Liver (tissue), 9 donors: Measurements from ENCODE around the gene NADSYN1. TPM values are rescaled to one million over a fixed set of nuclear protein-coding genes. Genes with fewer than 3 reads are reported as not detected.

Experiments used
- DNase-seq: peaks from one replicate; pipeline ENCODE4 v3.0.0-alpha.2; 2017; ENCODE audit warnings: low spot score
- H3K27ac ChIP-seq, 2 donors: one replicate each; pipeline ENCODE4 v1.7.0; 2013; ENCODE audit warnings: inconsistent platforms in 2 of 2, low read length in 2 of 2, control low read depth in 1 of 2, low read depth in 1 of 2, mild to moderate bottlenecking in 1 of 2
- H3K27me3 ChIP-seq, 4 donors: one replicate each; pipeline versions ENCODE4 v1.6.1 to v1.7.0; 2013; ENCODE audit warnings: low read length in 3 of 4, inconsistent platforms in 1 of 4, mild to moderate bottlenecking in 1 of 4, moderate library complexity in 1 of 4; ENCODE audit not compliant: control insufficient read depth in 4 of 4, insufficient read depth in 4 of 4
- H3K36me3 ChIP-seq, 4 donors: one replicate each; pipeline versions ENCODE4 v1.6.1 to v1.7.0; 2013; ENCODE audit warnings: low read length in 3 of 4, mild to moderate bottlenecking in 3 of 4, low read depth in 1 of 4, moderate library complexity in 1 of 4; ENCODE audit not compliant: control insufficient read depth in 4 of 4, insufficient read depth in 3 of 4
- H3K4me1 ChIP-seq, 4 donors: one replicate each; pipeline versions ENCODE4 v1.6.1 to v1.7.0; 2013; ENCODE audit warnings: low read length in 3 of 4, mild to moderate bottlenecking in 3 of 4, moderate library complexity in 1 of 4; ENCODE audit not compliant: control insufficient read depth in 4 of 4, insufficient read depth in 4 of 4
- H3K4me3 ChIP-seq, 3 donors: one replicate each; pipeline versions ENCODE4 v1.6.1 to v1.7.0; 2013; ENCODE audit warnings: low read length in 3 of 3, control low read depth in 1 of 3, low read depth in 1 of 3, mild to moderate bottlenecking in 1 of 3
- H3K9ac ChIP-seq, 2 donors: one replicate each; pipeline ENCODE4 v1.7.0; 2013; ENCODE audit warnings: low read length in 2 of 2, mild to moderate bottlenecking in 2 of 2, moderate library complexity in 2 of 2, control low read depth in 1 of 2, low read depth in 1 of 2
- H3K9me3 ChIP-seq, 4 donors: one replicate each; pipeline versions ENCODE4 v1.6.1 to v1.7.0; 2013; ENCODE audit warnings: low read length in 3 of 4; ENCODE audit not compliant: control insufficient read depth in 4 of 4
- EGR1 ChIP-seq, 2 donors: IDR thresholded peaks; 2 replicates each; pipeline ENCODE4 v1.6.1; 2016 to 2018; ENCODE audit warnings: antibody characterized with exemption in 2 of 2, low read depth in 2 of 2
- FOXA1 ChIP-seq: IDR thresholded peaks from 2 replicates; pipeline ENCODE4 v1.6.1; 2016; ENCODE audit warnings: antibody characterized with exemption
- FOXA2 ChIP-seq: IDR thresholded peaks from 2 replicates; pipeline ENCODE4 v1.6.1; 2016; ENCODE audit warnings: antibody characterized with exemption
- GABPA ChIP-seq, 2 donors: IDR thresholded peaks in 1 of 2; conservative IDR thresholded peaks in 1 of 2; 2 replicates each; pipeline ENCODE4 v1.6.1; 2016; ENCODE audit warnings: antibody characterized with exemption in 2 of 2, mild to moderate bottlenecking in 1 of 2, moderate library complexity in 1 of 2
- HNF4A ChIP-seq, 2 donors: conservative IDR thresholded peaks; 2 replicates each; pipeline ENCODE4 v1.6.1; 2016; ENCODE audit warnings: antibody characterized with exemption in 2 of 2, mild to moderate bottlenecking in 2 of 2
- HNF4G ChIP-seq: IDR thresholded peaks from 2 replicates; pipeline ENCODE4 v1.6.1; 2016; ENCODE audit warnings: antibody characterized with exemption
- JUND ChIP-seq, 2 donors: IDR thresholded peaks; 2 replicates each; pipeline ENCODE4 v1.6.1; 2016; ENCODE audit warnings: antibody characterized with exemption in 2 of 2
- MAX ChIP-seq: IDR thresholded peaks from 2 replicates; pipeline ENCODE4 v1.6.1; 2016; ENCODE audit warnings: antibody characterized with exemption
- RAD21 ChIP-seq, 2 donors: IDR thresholded peaks; 2 replicates each; pipeline ENCODE4 v1.6.1; 2016; ENCODE audit warnings: antibody characterized with exemption in 2 of 2, mild to moderate bottlenecking in 2 of 2
- RXRA ChIP-seq, 2 donors: IDR thresholded peaks; 2 replicates each; pipeline ENCODE4 v1.6.1; 2017 to 2018; ENCODE audit warnings: antibody characterized with exemption in 2 of 2, mild to moderate bottlenecking in 1 of 2
- SP1 ChIP-seq: IDR thresholded peaks from 2 replicates; pipeline ENCODE4 v1.6.1; 2018; ENCODE audit warnings: antibody characterized with exemption, mild to moderate bottlenecking
- TAF1 ChIP-seq: conservative IDR thresholded peaks from 2 replicates; pipeline ENCODE4 v1.6.1; 2016; ENCODE audit warnings: antibody characterized with exemption, mild to moderate bottlenecking
- YY1 ChIP-seq: IDR thresholded peaks from 2 replicates; pipeline ENCODE4 v1.6.1; 2016; ENCODE audit warnings: antibody characterized with exemption, mild to moderate bottlenecking
- whole genome bisulfite sequencing: extraction: QIAGEN DNeasy Blood & Tissue Kit; methylation state at CpG from one replicate; pipeline ENCODE4 v1.1.7; 2013; 5-methylcytosine and 5-hydroxymethylcytosine counted together
- polyA plus RNA-seq, 2 donors: library from polyadenylated mRNA; stranded (reverse) in 1 of 2; unstranded in 1 of 2; fragments of 200-250 nt in 1 of 2; fragments of >200 nt in 1 of 2; fragmentation: Nextera tagmentation in 1 of 2; extraction: Ambion mirVana in 1 of 2; gene quantifications; one replicate each; pipeline versions ENCODE4 v1.2.1 to v1.2.3, GENCODE V29; 2013 to 2015
- total RNA-seq, 2 donors: library from RNA; depleted of rRNA; stranded (reverse); fragments of >200 nt; gene quantifications; one replicate each; pipeline ENCODE4 v1.2.3, GENCODE V29; 2014
- TF ChIP-seq, protein P1 (sequence below): IDR thresholded peaks from 2 replicates; pipeline ENCODE4 v1.6.1; 2016; ENCODE audit warnings: antibody characterized with exemption
- TF ChIP-seq, protein P2 (sequence below): IDR thresholded peaks from 2 replicates; pipeline ENCODE4 v1.6.1; 2016; ENCODE audit warnings: antibody characterized with exemption
- donor health status: healthy.
- donor health status: healthy.
- donor health status: healthy.
- donor health status: healthy.
- donor health status: healthy.

NADSYN1 gene
- total and polyA plus RNA-seq, 4 donors, result 16.6 to 33.6 (median 22.2) TPM

- Histone ChIP-seq H3K4me3 (no peak overlapping the region), H3K36me3 (no peaks in the 10 kb centered on the region), H3K9me3 (no peaks in the 10 kb centered on the region), H3K27ac (no peak overlapping the region), H3K4me1 (peaks cover 0 to 8% (median 6%) of the 10 kb centered on the region in 4 donors), H3K9ac (no peak overlapping the region), H3K27me3 (no peaks in the 10 kb centered on the region)
- WGBS, result 89% methylated on average over 4 of the region's 4 CpGs
- TF ChIP-seq FOXA2 (no peak), FOXA1 (no peak), RXRA (IDR thresholded peaks at IDR 0.05) (no peak), MAX (no peak), GABPA (IDR thresholded peaks at IDR 0.05 in 1 of 2, conservative IDR thresholded peaks at IDR 0.05 in 1 of 2) (no peak), HNF4A (conservative IDR thresholded peaks at IDR 0.05) (no peak), JUND (IDR thresholded peaks at IDR 0.05) (no peak), SP1 (no peak), EGR1 (IDR thresholded peaks at IDR 0.05; ENCODE audit: low read depth in 2 of 2) (no peak)
- TF ChIP-seq, protein P1, sequence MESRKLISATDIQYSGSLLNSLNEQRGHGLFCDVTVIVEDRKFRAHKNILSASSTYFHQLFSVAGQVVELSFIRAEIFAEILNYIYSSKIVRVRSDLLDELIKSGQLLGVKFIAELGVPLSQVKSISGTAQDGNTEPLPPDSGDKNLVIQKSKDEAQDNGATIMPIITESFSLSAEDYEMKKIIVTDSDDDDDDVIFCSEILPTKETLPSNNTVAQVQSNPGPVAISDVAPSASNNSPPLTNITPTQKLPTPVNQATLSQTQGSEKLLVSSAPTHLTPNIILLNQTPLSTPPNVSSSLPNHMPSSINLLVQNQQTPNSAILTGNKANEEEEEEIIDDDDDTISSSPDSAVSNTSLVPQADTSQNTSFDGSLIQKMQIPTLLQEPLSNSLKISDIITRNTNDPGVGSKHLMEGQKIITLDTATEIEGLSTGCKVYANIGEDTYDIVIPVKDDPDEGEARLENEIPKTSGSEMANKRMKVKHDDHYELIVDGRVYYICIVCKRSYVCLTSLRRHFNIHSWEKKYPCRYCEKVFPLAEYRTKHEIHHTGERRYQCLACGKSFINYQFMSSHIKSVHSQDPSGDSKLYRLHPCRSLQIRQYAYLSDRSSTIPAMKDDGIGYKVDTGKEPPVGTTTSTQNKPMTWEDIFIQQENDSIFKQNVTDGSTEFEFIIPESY, result no peak
- TF ChIP-seq, protein P2, sequence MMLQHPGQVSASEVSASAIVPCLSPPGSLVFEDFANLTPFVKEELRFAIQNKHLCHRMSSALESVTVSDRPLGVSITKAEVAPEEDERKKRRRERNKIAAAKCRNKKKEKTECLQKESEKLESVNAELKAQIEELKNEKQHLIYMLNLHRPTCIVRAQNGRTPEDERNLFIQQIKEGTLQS, result no peak
- DNase-seq, result no peak
These were observed 27.1 kb upstream of the NADSYN1 start for GRCh38 chr11:71425860-71426259.

- no peak overlapping the region for H3K4me3 ChIP-seq
- no peak for DNase-seq
- H3K4me1 ChIP-seq, result peaks cover 2 to 8% (median 4%) of the 10 kb centered on the region in 4 donors
- no peak overlapping the region for H3K9ac ChIP-seq
- no peaks in the 10 kb centered on the region for H3K36me3 ChIP-seq
- no peaks in the 10 kb centered on the region for H3K27me3 ChIP-seq
- H3K27ac ChIP-seq, result no peak overlapping the region
- H3K9me3 ChIP-seq, result no peaks in the 10 kb centered on the region
- TF ChIP-seq, protein P1, result no peak
- no peak for TF ChIP-seq SP1
- TF ChIP-seq YY1, result no peak
- no peak for TF ChIP-seq JUND (IDR thresholded peaks at IDR 0.05)
- no peak for TF ChIP-seq FOXA2
- no peak for TF ChIP-seq TAF1
- no peak for TF ChIP-seq EGR1 (IDR thresholded peaks at IDR 0.05; ENCODE audit: low read depth in 2 of 2)
- no peak for TF ChIP-seq RAD21 (IDR thresholded peaks at IDR 0.05)
- TF ChIP-seq, protein P2, result no peak
- TF ChIP-seq HNF4A (conservative IDR thresholded peaks at IDR 0.05), result no peak
- TF ChIP-seq MAX, result no peak
- no peak for TF ChIP-seq FOXA1
- no peak for TF ChIP-seq HNF4G
- no peak for TF ChIP-seq GABPA (IDR thresholded peaks at IDR 0.05 in 1 of 2, conservative IDR thresholded peaks at IDR 0.05 in 1 of 2)
- TF ChIP-seq RXRA (IDR thresholded peaks at IDR 0.05), result no peak
- 94% methylated on average over 3 of the region's 3 CpGs for WGBS
These were observed 26.6 kb upstream of the NADSYN1 start for GRCh38 chr11:71426413-71426812.
